Measurements from ENCODE around the gene L3MBTL3.
"Not testable (repeated sequence)": the region's sequence is repeated elsewhere in the genome, so short reads cannot be mapped to it uniquely, and the experiment has no call there.

L3MBTL3 gene

GRCh38 chr6:130127195-130127594, 108.8 kb downstream of the L3MBTL3 start:
- DNase-seq (ENCODE audit: extremely low spot score, insufficient read length, low read depth): no peak
- FAIRE-seq: no peak

- FAIRE-seq (no peak), DNase-seq (ENCODE audit: extremely low spot score, insufficient read length, low read depth) (no peak)
Measured at GRCh38 chr6:130128326-130128725, 109.9 kb downstream of the L3MBTL3 start.

- no peak for FAIRE-seq
Measured at GRCh38 chr6:130129762-130130246, 111.4 kb downstream of the L3MBTL3 start.

GRCh38 chr6:130132286-130132701, 113.9 kb downstream of the L3MBTL3 start:
- DNase-seq (ENCODE audit: extremely low spot score, insufficient read length, low read depth): no peak
- FAIRE-seq: peak; percentile 82

More at GRCh38 chr6:130129762-130130246, 111.4 kb downstream of the L3MBTL3 start:
- DNase-seq (ENCODE audit: extremely low spot score, insufficient read length, low read depth): no peak

- FAIRE-seq: peak; percentile 24
- no peak for DNase-seq (ENCODE audit: extremely low spot score, insufficient read length, low read depth)
Measured at GRCh38 chr6:130134582-130134981, 116.2 kb downstream of the L3MBTL3 start.

- no peak for DNase-seq (ENCODE audit: extremely low spot score, insufficient read length, low read depth)
- FAIRE-seq: no peak
Measured at GRCh38 chr6:130136798-130137197, 118.4 kb downstream of the L3MBTL3 start.

GRCh38 chr6:130138116-130138908, 119.9 kb downstream of the L3MBTL3 start:
- FAIRE-seq: peak; percentile 72
- peak; percentile 28 for DNase-seq (ENCODE audit: extremely low spot score, insufficient read length, low read depth)

- no peak for DNase-seq (ENCODE audit: extremely low spot score, insufficient read length, low read depth)
- FAIRE-seq: no peak
Measured at GRCh38 chr6:130138909-130139242, 120.5 kb downstream of the L3MBTL3 start.

- no peak for FAIRE-seq
- no peak for DNase-seq (ENCODE audit: extremely low spot score, insufficient read length, low read depth)
Measured at GRCh38 chr6:130140084-130140483, 121.7 kb downstream of the L3MBTL3 start.

- DNase-seq (ENCODE audit: extremely low spot score, insufficient read length, low read depth) (no peak), FAIRE-seq (no peak)
Measured at GRCh38 chr6:130143709-130144108, 125.3 kb downstream of the L3MBTL3 start.

GRCh38 chr6:130147111-130147510, 128.7 kb downstream of the L3MBTL3 start:
- DNase-seq (ENCODE audit: extremely low spot score, insufficient read length, low read depth) (no peak), FAIRE-seq (no peak)

- FAIRE-seq (no peak), DNase-seq (ENCODE audit: extremely low spot score, insufficient read length, low read depth) (no peak)
Measured at GRCh38 chr6:130148181-130148580, 129.8 kb downstream of the L3MBTL3 start.

- not testable (repeated sequence) for DNase-seq (ENCODE audit: extremely low spot score, insufficient read length, low read depth); FAIRE-seq
Measured at GRCh38 chr6:130149016-130149415, 130.6 kb downstream of the L3MBTL3 start.

- DNase-seq (ENCODE audit: extremely low spot score, insufficient read length, low read depth): no peak
- FAIRE-seq: no peak
Measured at GRCh38 chr6:130150906-130151305, 132.5 kb downstream of the L3MBTL3 start.

GRCh38 chr6:130152908-130153510, 134.6 kb downstream of the L3MBTL3 start:
- FAIRE-seq (no peak), DNase-seq (ENCODE audit: extremely low spot score, insufficient read length, low read depth) (no peak)

- no peak for FAIRE-seq
Measured at GRCh38 chr6:130156908-130157307, 138.5 kb downstream of the L3MBTL3 start.

GRCh38 chr6:130158056-130158455, 139.7 kb downstream of the L3MBTL3 start:
- no peak for DNase-seq (ENCODE audit: extremely low spot score, insufficient read length, low read depth)
- FAIRE-seq: no peak

More at GRCh38 chr6:130156908-130157307, 138.5 kb downstream of the L3MBTL3 start:
- DNase-seq (ENCODE audit: extremely low spot score, insufficient read length, low read depth): no peak

- DNase-seq (ENCODE audit: extremely low spot score, insufficient read length, low read depth) (no peak), FAIRE-seq (no peak)
Measured at GRCh38 chr6:130158548-130158947, 140.2 kb downstream of the L3MBTL3 start.

- DNase-seq (ENCODE audit: extremely low spot score, insufficient read length, low read depth) (no peak), FAIRE-seq (no peak)
Measured at GRCh38 chr6:130159956-130160355, 141.6 kb downstream of the L3MBTL3 start.

GRCh38 chr6:130161683-130162404, 143.5 kb downstream of the L3MBTL3 start:
- no peak for FAIRE-seq
- DNase-seq (ENCODE audit: extremely low spot score, insufficient read length, low read depth): no peak

- DNase-seq (ENCODE audit: extremely low spot score, insufficient read length, low read depth): no peak
Measured at GRCh38 chr6:130162421-130162820, 144.0 kb downstream of the L3MBTL3 start.

More at GRCh38 chr6:130162421-130162820, 144.0 kb downstream of the L3MBTL3 start:
- FAIRE-seq: peak; percentile 39

Measured in GM18507 (cell line).